ENCODE measurements around the gene NPDC1. TPM values are rescaled to one million over a fixed set of nuclear protein-coding genes. Genes with fewer than 3 reads are reported as not detected.
A peak's percentile ranks its signal among the peaks of the same experiment; 100 is the strongest.

NPDC1 gene
- total and polyA plus RNA-seq, 7 donors = 21.4 to 118 (median 60.7) TPM

DNA sequence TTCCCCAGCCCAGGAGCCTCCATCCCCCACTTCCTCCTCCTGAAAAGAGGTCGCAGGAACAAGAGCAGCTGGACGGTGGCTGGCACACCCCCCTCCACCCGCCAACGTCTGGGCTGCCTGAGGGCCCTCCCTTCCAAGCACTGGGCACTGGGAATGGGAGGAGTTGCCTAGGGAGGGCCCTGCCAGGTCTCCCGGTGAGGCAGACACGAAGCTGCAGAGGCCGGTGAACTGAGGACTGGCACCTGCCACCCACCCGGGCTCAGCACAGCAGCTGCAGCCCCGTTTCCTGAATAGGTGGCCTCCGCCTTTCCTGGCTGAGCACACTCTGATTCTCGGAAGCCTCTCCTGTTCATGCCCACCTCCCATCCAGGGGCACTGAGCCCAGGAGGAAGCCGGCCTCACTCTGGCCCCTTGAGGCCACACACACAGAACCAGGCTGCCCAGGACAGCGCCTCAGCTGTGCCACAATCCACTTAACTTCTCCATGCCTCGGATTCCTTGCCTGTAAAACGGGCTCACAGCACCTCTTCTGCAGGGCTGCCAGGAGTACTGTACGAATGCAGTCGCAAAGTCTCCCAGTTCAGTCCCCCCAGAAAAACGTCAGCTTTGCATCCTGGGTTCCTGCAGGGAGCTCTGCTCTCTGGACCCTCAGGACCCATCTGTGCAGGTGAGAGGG is 1.3 kb downstream of the NPDC1 start:
- no peak for DNase-seq
- peak overlapping the region; percentile 65 to 72 (median 68) for H3K27ac ChIP-seq
- 11 to 21% methylated on average over 18 of the region's 18 CpGs for WGBS, 2 donors

GRCh38 chr9:137044037-137044436 is 1.9 kb downstream of the NPDC1 start:
- Histone ChIP-seq H3K36me3 (peaks cover 0 to 21% (median 13%) of the 10 kb centered on the region in 4 donors), H3K4me1 (peaks cover 0 to 37% (median 34%) of the 10 kb centered on the region in 4 donors), H3K4me3 (peak overlapping the region in 2 of 4 donors; percentile 10 to 62), H3K27ac (peak overlapping the region; percentile 28 to 72 (median 47)), H3K9me3 (no peaks in the 10 kb centered on the region), H3K27me3 (peaks cover 15 to 23% (median 21%) of the 10 kb centered on the region in 3 donors)
- no peak for DNase-seq
- TF ChIP-seq POLR2AphosphoS5 (IDR thresholded peaks at IDR 0.05) (no peak), POLR2A (IDR thresholded peaks at IDR 0.05) (no peak), CTCF (IDR thresholded peaks at IDR 0.05) (no peak), EP300 (IDR thresholded peaks at IDR 0.05) (no peak)
- WGBS, 2 donors = 15 to 57% methylated on average over 12 of the region's 12 CpGs
- intact Hi-C loops (cut with DNase I) = no loop called here

More for the DNA sequence above, 1.3 kb downstream of the NPDC1 start:
- TF ChIP-seq POLR2AphosphoS5 (IDR thresholded peaks at IDR 0.05) (peak in 1 of 4 donors; percentile 26), CTCF (IDR thresholded peaks at IDR 0.05) (no peak)
- Histone ChIP-seq H3K36me3 (peaks cover 0 to 15% (median 7%) of the 10 kb centered on the region in 4 donors), H3K4me3 (peak overlapping the region; percentile 39 to 74 (median 65)), H3K9me3 (no peaks in the 10 kb centered on the region), H3K4me1 (peaks cover 0 to 43% (median 38%) of the 10 kb centered on the region in 4 donors), H3K27me3 (peaks cover 21 to 29% (median 27%) of the 10 kb centered on the region in 3 donors)
- intact Hi-C loops (cut with DNase I) = no loop called here

DNA sequence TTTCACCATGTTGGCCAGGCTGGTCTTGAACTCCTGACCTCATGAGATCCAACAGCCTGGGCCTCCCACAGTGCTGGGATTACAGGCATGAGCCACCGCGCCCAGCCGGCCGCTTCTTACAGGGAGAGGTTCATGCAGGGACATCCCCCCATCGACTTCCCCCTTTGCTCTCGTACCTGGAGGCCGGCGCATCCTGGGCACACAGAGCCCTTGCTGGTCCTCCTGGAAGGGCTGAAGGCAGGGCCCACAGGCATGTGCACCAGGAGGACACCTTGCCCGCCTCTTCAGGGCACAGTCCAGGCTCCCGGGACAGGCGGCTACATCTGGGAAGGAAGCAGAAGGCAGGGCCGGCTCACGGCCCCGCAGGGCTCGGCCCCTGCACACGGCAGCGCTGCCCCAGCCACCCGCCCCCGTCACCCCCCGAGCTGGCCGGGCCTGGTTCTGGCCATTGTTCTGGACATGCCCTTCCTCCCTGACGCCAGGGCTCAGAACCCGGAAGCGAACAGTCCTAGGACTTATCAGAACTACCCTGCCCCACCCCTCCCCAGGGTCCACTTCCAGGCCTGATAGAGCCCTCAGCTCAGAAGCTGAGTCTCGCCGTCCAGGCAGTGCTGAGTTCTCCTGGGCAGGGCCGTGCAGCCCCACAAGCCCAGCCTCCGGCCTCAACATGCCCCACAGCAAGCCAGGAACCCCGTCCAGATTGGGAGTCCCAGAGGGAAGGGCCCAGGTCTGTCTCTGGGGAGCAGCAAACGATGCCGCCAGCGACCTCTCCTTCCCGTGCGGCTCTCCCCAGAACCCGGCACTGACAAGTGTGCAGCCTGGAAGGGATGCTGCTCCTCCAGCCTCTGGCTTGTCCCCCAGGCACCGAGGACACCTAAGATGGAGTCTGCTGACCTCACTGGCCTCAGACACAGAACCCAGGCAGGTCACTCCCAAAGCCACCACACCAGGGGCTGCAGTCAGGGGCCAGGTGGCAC is 2.9 kb downstream of the NPDC1 start:
- Histone ChIP-seq H3K27me3 (peaks cover 6 to 13% (median 11%) of the 10 kb centered on the region in 3 donors), H3K36me3 (peaks cover 0 to 26% (median 16%) of the 10 kb centered on the region in 4 donors), H3K27ac (peak overlapping the region; percentile 28 to 72 (median 47)), H3K4me3 (peak overlapping the region in 1 of 4 donors; percentile 2), H3K9me3 (no peaks in the 10 kb centered on the region), H3K4me1 (peaks cover 0 to 31% (median 28%) of the 10 kb centered on the region in 4 donors)
- 80 to 83% methylated on average over 36 of the region's 36 CpGs for WGBS, 2 donors
- TF ChIP-seq POLR2A (IDR thresholded peaks at IDR 0.05) (no peak), POLR2AphosphoS5 (IDR thresholded peaks at IDR 0.05) (peak in 1 of 4 donors; percentile 8)
- DNase-seq = no peak
- intact Hi-C loops (cut with DNase I) = no loop called here

- Histone ChIP-seq H3K4me3 (no peak overlapping the region), H3K9me3 (no peaks in the 10 kb centered on the region), H3K4me1 (peaks cover 0 to 23% (median 21%) of the 10 kb centered on the region in 4 donors), H3K27me3 (no peaks in the 10 kb centered on the region), H3K36me3 (peaks cover 0 to 26% (median 16%) of the 10 kb centered on the region in 4 donors), H3K27ac (peak overlapping the region in 2 of 4 donors; percentile 14 to 27)
- intact Hi-C loops (cut with DNase I) = no loop called here
- TF ChIP-seq CTCF (IDR thresholded peaks at IDR 0.05) (no peak), POLR2A (IDR thresholded peaks at IDR 0.05) (no peak), POLR2AphosphoS5 (IDR thresholded peaks at IDR 0.05) (no peak), EP300 (IDR thresholded peaks at IDR 0.05) (no peak)
- WGBS, 2 donors = 72 to 75% methylated on average over 16 of the region's 16 CpGs
- no peak for DNase-seq
Measured at GRCh38 chr9:137041124-137041523, 4.9 kb downstream of the NPDC1 start.

Measured in sigmoid colon (tissue), 7 donors.